Thoracic aorta (tissue), 2 donors: ENCODE results near the gene SNRPA1. TPM values are rescaled to one million over a fixed set of nuclear protein-coding genes. Genes with fewer than 3 reads are reported as not detected.

Source experiments
- ATAC-seq: fragments of 150-250 bp; one replicate; pipeline ENCODE4 v1.8.0; 2017; ENCODE audit warnings: low read depth; ENCODE audit not compliant: insufficient number of reproducible peaks, low FRiP score
- DNase-seq: peaks from one replicate; pipeline ENCODE4 v3.0.0-alpha.2; 2020; ENCODE audit warnings: low spot score
- H3K27ac ChIP-seq, 2 donors: fragments of 200-600 bp; sonication (generic); 1 replicate in 1 of 2; 2 replicates in 1 of 2; pipeline ENCODE4 v1.5.1; 2016; ENCODE audit warnings: mild to moderate bottlenecking in 2 of 2, moderate library complexity in 2 of 2
- H3K27me3 ChIP-seq: fragments of 200-600 bp; sonication (generic); replicated peaks from 2 replicates; pipeline ENCODE4 v1.6.0; 2016; ENCODE audit warnings: mild to moderate bottlenecking; ENCODE audit not compliant: insufficient read depth
- H3K36me3 ChIP-seq: fragments of 200-600 bp; sonication (generic); one replicate; pipeline ENCODE4 v1.5.1; 2016
- H3K4me1 ChIP-seq, 2 donors: fragments of 200-600 bp; sonication (generic); 1 replicate in 1 of 2; 2 replicates in 1 of 2; pipeline versions ENCODE4 v1.5.1 to v1.6.0; 2016; ENCODE audit warnings: low read depth in 2 of 2, mild to moderate bottlenecking in 1 of 2; ENCODE audit not compliant: control insufficient read depth in 1 of 2
- H3K4me3 ChIP-seq: fragments of 200-600 bp; sonication (generic); 2 replicates; pipeline ENCODE4 v1.5.1; 2016; ENCODE audit warnings: mild to moderate bottlenecking
- H3K9me3 ChIP-seq: fragments of 200-600 bp; sonication (generic); 2 replicates; pipeline ENCODE4 v1.5.1; 2016
- CTCF ChIP-seq: fragments of 200-600 bp; sonication (generic); IDR thresholded peaks from one replicate; pipeline ENCODE4 v1.5.1; 2019; ENCODE audit warnings: antibody characterized with exemption
- total RNA-seq, 2 donors: library from RNA; depleted of rRNA; stranded (reverse); fragments of >200 nt; gene quantifications; one replicate each; pipeline versions ENCODE4 v1.1.0 to v1.2.3, GENCODE V29; 2016

SNRPA1 gene
- total RNA-seq, 2 donors from 2014 or later, result 31.0 to 60.0 TPM

GRCh38 chr15:101322854-101323477 lies 27.9 kb upstream of the SNRPA1 start:
- Histone ChIP-seq H3K27me3 (no peaks in the 10 kb centered on the region), H3K27ac (no peak overlapping the region), H3K36me3 (no peaks in the 10 kb centered on the region), H3K4me1 (no peaks in the 10 kb centered on the region), H3K4me3 (no peak overlapping the region), H3K9me3 (no peaks in the 10 kb centered on the region)
- ATAC-seq, result no peak
- TF ChIP-seq CTCF, result no peak
- no peak for DNase-seq

- no peak for DNase-seq
- no peak for ATAC-seq
- no peak overlapping the region for H3K27ac ChIP-seq
- no peaks in the 10 kb centered on the region for H3K36me3 ChIP-seq
- H3K4me3 ChIP-seq, result no peak overlapping the region
- H3K4me1 ChIP-seq, result no peaks in the 10 kb centered on the region
- no peaks in the 10 kb centered on the region for H3K9me3 ChIP-seq
- no peak for TF ChIP-seq CTCF
- H3K27me3 ChIP-seq, result no peaks in the 10 kb centered on the region
Measured at GRCh38 chr15:101322016-101322695, 27.1 kb upstream of the SNRPA1 start.

- no peaks in the 10 kb centered on the region for H3K4me1 ChIP-seq
- no peaks in the 10 kb centered on the region for H3K36me3 ChIP-seq
- no peaks in the 10 kb centered on the region for H3K27me3 ChIP-seq
- TF ChIP-seq CTCF, result no peak
- H3K9me3 ChIP-seq, result no peaks in the 10 kb centered on the region
- H3K27ac ChIP-seq, result no peak overlapping the region
- no peak for ATAC-seq
- no peak for DNase-seq
- peak overlapping the region; percentile 48 for H3K4me3 ChIP-seq
Measured at GRCh38 chr15:101320501-101321052, 25.5 kb upstream of the SNRPA1 start.

- DNase-seq (no peak), ATAC-seq (no peak)
- no peaks in the 10 kb centered on the region for H3K27me3 ChIP-seq
- H3K9me3 ChIP-seq, result no peaks in the 10 kb centered on the region
- no peaks in the 10 kb centered on the region for H3K4me1 ChIP-seq
- H3K36me3 ChIP-seq, result no peaks in the 10 kb centered on the region
- H3K4me3 ChIP-seq, result no peak overlapping the region
- no peak for TF ChIP-seq CTCF
- H3K27ac ChIP-seq, result no peak overlapping the region
Measured at GRCh38 chr15:101318839-101319238, 23.8 kb upstream of the SNRPA1 start.

- no peak for DNase-seq
- Histone ChIP-seq H3K9me3 (no peaks in the 10 kb centered on the region), H3K27ac (no peak overlapping the region), H3K27me3 (no peaks in the 10 kb centered on the region), H3K4me3 (no peak overlapping the region), H3K36me3 (no peaks in the 10 kb centered on the region), H3K4me1 (no peaks in the 10 kb centered on the region)
- ATAC-seq, result no peak
- TF ChIP-seq CTCF, result no peak
Measured at GRCh38 chr15:101318147-101318819, 23.2 kb upstream of the SNRPA1 start.
